Esophagus muscularis mucosa (tissue), 3 donors: ENCODE results near the gene FAM53A.

Experiments used
- CTCF ChIP-seq, 3 experiments: fragments of 200-600 bp in 2 of 3; fragments of 450-650 bp in 1 of 3; sonication (generic) in 2 of 3; IDR thresholded peaks; one replicate each; pipeline ENCODE4 v1.5.1; 2017 to 2019; ENCODE audit warnings: antibody characterized with exemption in 3 of 3, mild to moderate bottlenecking in 2 of 3, moderate library complexity in 1 of 3
- POLR2AphosphoS5 ChIP-seq, 2 donors: sonication (generic); formaldehyde crosslinking; IDR thresholded peaks; one replicate each; pipeline ENCODE4 v1.6.1; 2017; ENCODE audit warnings: antibody characterized with exemption in 2 of 2

- no peak for TF ChIP-seq POLR2AphosphoS5 (IDR thresholded peaks at IDR 0.05)
- TF ChIP-seq CTCF (IDR thresholded peaks at IDR 0.05) = no peak
These were observed 50.1 kb downstream of the FAM53A start for GRCh38 chr4:1633993-1634392.
